Heart left ventricle (tissue), 16 donors: Measurements from ENCODE around the gene NCAPD3. TPM values are rescaled to one million over a fixed set of nuclear protein-coding genes. Genes with fewer than 3 reads are reported as not detected.
"Not testable (repeated sequence)": the region's sequence is repeated elsewhere in the genome, so short reads cannot be mapped to it uniquely, and the experiment has no call there.

ENCODE experiments used
- ATAC-seq, 4 donors: fragments of 200-7000 bp; cut with Tn5 transposase; one replicate each; pipeline ENCODE4 v1.9.1; 2020 to 2022; ENCODE audit warnings: moderate library complexity in 4 of 4, mild to moderate bottlenecking in 3 of 4, moderate number of reproducible peaks in 1 of 4
- DNase-seq, 5 donors: peaks; one replicate each; pipeline ENCODE4 v3.0.0-alpha.2; 2020
- H3K27ac ChIP-seq, 12 donors: fragments of 200-600 bp; sonication (generic) in 4 of 12; one replicate each; pipeline versions ENCODE4 v1.5.0 to v1.8.0; 2016 to 2022; ENCODE audit warnings: mild to moderate bottlenecking in 2 of 12
- H3K27me3 ChIP-seq, 9 donors: fragments of 200-600 bp; sonication (generic) in 2 of 9; one replicate each; pipeline versions ENCODE4 v1.5.1 to v1.8.0; 2016 to 2022; ENCODE audit warnings: mild to moderate bottlenecking in 3 of 9
- H3K36me3 ChIP-seq, 9 donors: fragments of 200-600 bp; sonication (generic) in 2 of 9; one replicate each; pipeline versions ENCODE4 v1.5.0 to v1.8.0; 2018 to 2022; ENCODE audit warnings: mild to moderate bottlenecking in 2 of 9
- H3K4me1 ChIP-seq, 12 donors: fragments of 200-600 bp; sonication (generic) in 4 of 12; one replicate each; pipeline versions ENCODE4 v1.5.0 to v1.8.0; 2016 to 2022; ENCODE audit warnings: mild to moderate bottlenecking in 3 of 12
- H3K4me3 ChIP-seq, 12 donors: fragments of 200-600 bp; sonication (generic) in 4 of 12; one replicate each; pipeline versions ENCODE4 v1.5.0 to v1.8.0; 2017 to 2022; ENCODE audit warnings: mild to moderate bottlenecking in 9 of 12, moderate library complexity in 4 of 12
- H3K9me3 ChIP-seq, 12 donors: fragments of 200-600 bp; sonication (generic) in 4 of 12; one replicate each; pipeline versions ENCODE4 v1.5.0 to v1.8.0; 2016 to 2022; ENCODE audit warnings: mild to moderate bottlenecking in 1 of 12
- CTCF ChIP-seq, 12 donors: fragments of 200-600 bp; sonication (generic) in 4 of 12; IDR thresholded peaks; one replicate each; pipeline versions ENCODE4 v1.5.0 to v1.8.0; 2018 to 2022; ENCODE audit warnings: antibody characterized with exemption in 12 of 12, mild to moderate bottlenecking in 5 of 12
- POLR2A ChIP-seq, 2 donors: fragments of 450-650 bp; IDR thresholded peaks; one replicate each; pipeline ENCODE4 v1.6.1; 2017; ENCODE audit warnings: antibody characterized with exemption in 2 of 2, mild to moderate bottlenecking in 2 of 2, moderate library complexity in 2 of 2
- WGBS, 4 donors: extraction: QIAGEN DNeasy Blood & Tissue Kit in 2 of 4; methylation state at CpG; one replicate each; pipeline versions ENCODE4 v1.1.5 to v1.1.7; 2013 to 2018; 5-methylcytosine and 5-hydroxymethylcytosine counted together
- intact Hi-C, 10 donors: fragments of 100-400 bp; cut with DNase I; formaldehyde crosslinking; loops; one replicate each; pipeline versions ENCODE4 v1.11.1 to v1.14.2; 2022
- polyA plus RNA-seq, 2 donors: library from polyadenylated mRNA; stranded (reverse); fragments of 200-250 nt; gene quantifications; one replicate each; pipeline ENCODE4 v1.2.3, GENCODE V29; 2013
- total RNA-seq, 9 donors: library from RNA; depleted of rRNA in 2 of 9; stranded (reverse); fragments of >200 nt in 2 of 9; fragmentation: NEBNext Ultra II Directional in 3 of 9; extraction: Animal tissue kit (Norgen Biotek cat#: 25700) in 3 of 9; gene quantifications; one replicate each; pipeline versions ENCODE4 v1.1.0 to v1.2.4, GENCODE V29; 2016 to 2023
- donor health status: ischemic (EF 13 %, LVEDD 7.1; RV severe dilation, severe dysfunction).
- donor health status: healthy with polysubstance abuse.
- donor health status: DM: no; HTN: yes; CAD: no.
- donor health status: DM: no; HTN: no; CAD: no.
- donor health status: ischemic (EF 25% LVEDD 6.9; RV normal size, moderate dysfunction).
- donor health status: ischemic (EF 25% LVEDD 5.7; RV mildly dilated, moderate dysfunction).
- donor health status: healthy.
- donor health status: DM: yes; HTN: yes; CAD: no.
- donor health status: ischemic (EF 35%, LVEDD 5.7; RV mildly dilated, moderate dysfunction).
- donor health status: nonischemic (EF 11% LVEDD 7.7; RV severe dilation, severe dysfunction).
- donor health status: DM: yes; HTN: yes; CAD: no.
- donor health status: PGD.
- donor health status: ischemic (EF 29% LVEDD 5.4; RV normal size, mild dysfunction).
- donor health status: nonischemic (EF 23%, LVEDD 6.1; RV moderate dilation, normal function).

The NCAPD3 gene
- total and polyA plus RNA-seq, 11 donors, result 4.7 to 18.8 (median 10.8) TPM

GRCh38 chr11:134202661-134203060, 21.1 kb downstream of the NCAPD3 start:
- WGBS, 4 donors, result 95 to 97% (median 96%) methylated on average over 4 of the region's 4 CpGs

GRCh38 chr11:134200688-134201087, 23.1 kb downstream of the NCAPD3 start:
- no peak for ATAC-seq
- H3K36me3 ChIP-seq, result peaks cover 0 to 87% (median 74%) of the 10 kb centered on the region in 9 donors

More at GRCh38 chr11:134202661-134203060, 21.1 kb downstream of the NCAPD3 start:
- Histone ChIP-seq H3K27ac (no peak overlapping the region), H3K27me3 (no peaks in the 10 kb centered on the region), H3K4me1 (no peaks in the 10 kb centered on the region), H3K36me3 (peaks cover 0 to 89% (median 81%) of the 10 kb centered on the region in 9 donors), H3K4me3 (no peak overlapping the region), H3K9me3 (no peaks in the 10 kb centered on the region)
- DNase-seq (no peak), ATAC-seq (no peak)
- TF ChIP-seq POLR2A (IDR thresholded peaks at IDR 0.05) (no peak), CTCF (IDR thresholded peaks at IDR 0.05) (no peak)
- intact Hi-C loops, result no loop called here

GRCh38 chr11:134199531-134199930, 24.2 kb downstream of the NCAPD3 start:
- no peak for ATAC-seq
- DNase-seq, result no peak
- WGBS, 4 donors, result 95 to 98% (median 97%) methylated on average over 9 of the region's 9 CpGs
- TF ChIP-seq CTCF (IDR thresholded peaks at IDR 0.05), result no peak
- TF ChIP-seq POLR2A (IDR thresholded peaks at IDR 0.05), result no peak
- no peaks in the 10 kb centered on the region for H3K9me3 ChIP-seq
- intact Hi-C loops, result no loop called here
- peaks cover 0 to 87% (median 72%) of the 10 kb centered on the region in 9 donors for H3K36me3 ChIP-seq
- no peaks in the 10 kb centered on the region for H3K4me1 ChIP-seq
- H3K27me3 ChIP-seq, result no peaks in the 10 kb centered on the region
- no peak overlapping the region for H3K4me3 ChIP-seq
- H3K27ac ChIP-seq, result no peak overlapping the region

More at GRCh38 chr11:134200688-134201087, 23.1 kb downstream of the NCAPD3 start:
- no peak overlapping the region for H3K4me3 ChIP-seq
- H3K27ac ChIP-seq, result no peak overlapping the region
- H3K9me3 ChIP-seq, result no peaks in the 10 kb centered on the region
- no peak for DNase-seq
- no peaks in the 10 kb centered on the region for H3K4me1 ChIP-seq
- H3K27me3 ChIP-seq, result no peaks in the 10 kb centered on the region
- no peak for TF ChIP-seq CTCF (IDR thresholded peaks at IDR 0.05)
- no peak for TF ChIP-seq POLR2A (IDR thresholded peaks at IDR 0.05)
- 92 to 98% (median 96%) methylated on average over 6 of the region's 6 CpGs for WGBS, 4 donors
- intact Hi-C loops, result no loop called here

GRCh38 chr11:134196756-134197155, 27.0 kb downstream of the NCAPD3 start:
- TF ChIP-seq POLR2A (IDR thresholded peaks at IDR 0.05) (no peak), CTCF (IDR thresholded peaks at IDR 0.05) (no peak)
- DNase-seq (no peak), ATAC-seq (no peak)
- Histone ChIP-seq H3K27me3 (no peaks in the 10 kb centered on the region), H3K9me3 (no peaks in the 10 kb centered on the region), H3K4me1 (no peaks in the 10 kb centered on the region), H3K27ac (no peak overlapping the region), H3K36me3 (peaks cover 0 to 87% (median 72%) of the 10 kb centered on the region in 9 donors), H3K4me3 (no peak overlapping the region)
- WGBS, 4 donors, result 85 to 94% (median 90%) methylated on average over 4 of the region's 4 CpGs
- intact Hi-C loops, result no loop called here

GRCh38 chr11:134188092-134188491, 35.7 kb downstream of the NCAPD3 start:
- peaks cover 0 to 92% (median 71%) of the 10 kb centered on the region in 9 donors for H3K36me3 ChIP-seq
- ATAC-seq, DNase-seq, H3K4me1 ChIP-seq, H3K27me3 ChIP-seq, H3K9me3 ChIP-seq, H3K27ac ChIP-seq, intact Hi-C loops, H3K4me3 ChIP-seq: not testable (repeated sequence)
- WGBS, 4 donors, result 97 to 99% (median 98%) methylated on average over 8 of the region's 8 CpGs
